Measurements from ENCODE around the gene PPIL4.

DNA sequence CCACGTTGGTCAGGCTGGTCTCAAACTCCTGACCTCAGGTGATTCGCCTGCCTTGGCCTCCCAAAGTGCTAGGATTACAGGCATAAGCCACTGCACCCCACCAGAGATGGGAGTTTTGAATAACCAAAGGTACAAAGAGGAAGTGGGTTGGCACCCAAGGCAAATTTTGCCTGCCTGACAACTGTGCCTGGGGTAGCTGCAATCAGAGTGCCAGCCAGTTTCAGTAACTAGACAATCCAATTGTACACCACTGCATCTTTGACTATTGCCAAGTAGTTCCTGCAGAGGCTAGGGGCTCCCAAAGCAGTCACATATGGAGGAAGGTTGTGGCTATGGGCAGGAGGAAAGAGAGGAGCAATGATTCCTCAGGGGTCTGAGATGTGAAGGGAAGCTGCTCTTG is 77.7 kb downstream of the PPIL4 start:
- TF ChIP-seq, protein P1, sequence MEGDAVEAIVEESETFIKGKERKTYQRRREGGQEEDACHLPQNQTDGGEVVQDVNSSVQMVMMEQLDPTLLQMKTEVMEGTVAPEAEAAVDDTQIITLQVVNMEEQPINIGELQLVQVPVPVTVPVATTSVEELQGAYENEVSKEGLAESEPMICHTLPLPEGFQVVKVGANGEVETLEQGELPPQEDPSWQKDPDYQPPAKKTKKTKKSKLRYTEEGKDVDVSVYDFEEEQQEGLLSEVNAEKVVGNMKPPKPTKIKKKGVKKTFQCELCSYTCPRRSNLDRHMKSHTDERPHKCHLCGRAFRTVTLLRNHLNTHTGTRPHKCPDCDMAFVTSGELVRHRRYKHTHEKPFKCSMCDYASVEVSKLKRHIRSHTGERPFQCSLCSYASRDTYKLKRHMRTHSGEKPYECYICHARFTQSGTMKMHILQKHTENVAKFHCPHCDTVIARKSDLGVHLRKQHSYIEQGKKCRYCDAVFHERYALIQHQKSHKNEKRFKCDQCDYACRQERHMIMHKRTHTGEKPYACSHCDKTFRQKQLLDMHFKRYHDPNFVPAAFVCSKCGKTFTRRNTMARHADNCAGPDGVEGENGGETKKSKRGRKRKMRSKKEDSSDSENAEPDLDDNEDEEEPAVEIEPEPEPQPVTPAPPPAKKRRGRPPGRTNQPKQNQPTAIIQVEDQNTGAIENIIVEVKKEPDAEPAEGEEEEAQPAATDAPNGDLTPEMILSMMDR (IDR thresholded peaks at IDR 0.05; ENCODE audit: low read depth, low read length, poor library complexity, severe bottlenecking), result no peak
- TF ChIP-seq EZH2phosphoT487 (IDR thresholded peaks at IDR 0.05; ENCODE audit: borderline replicate concordance, low read length), result no peak
